ENCODE measurements around the gene ARAP2. TPM values are rescaled to one million over a fixed set of nuclear protein-coding genes. Genes with fewer than 3 reads are reported as not detected.

Gene ARAP2
- total and polyA plus RNA-seq, 2 of the 13 experiments (the other 11 are each of a cell fraction or from before 2014, with no cell fraction given): 0.37 to 1.4 TPM

GRCh38 chr4:36164900-36165630 lies 79.2 kb downstream of the ARAP2 start:
- no peak overlapping the region for H3K4me3 ChIP-seq (replicated peaks in 1 of 3; ENCODE audit: insufficient read depth in 1 of 3, low read depth in 2 of 3, low read length in 3 of 3)
- no peak overlapping the region for H3K27ac ChIP-seq (ENCODE audit: extremely low read length, insufficient read depth, low read length)
- FAIRE-seq (no peak), ATAC-seq (no peak), DNase-seq (ENCODE audit: low spot score) (no peak)
- no peaks in the 10 kb centered on the region for H4K20me1 ChIP-seq (ENCODE audit: insufficient read depth, low read length)
- H3K9me3 ChIP-seq (ENCODE audit: low read length): no peaks in the 10 kb centered on the region
- H3K36me3 ChIP-seq (replicated peaks in 1 of 2; ENCODE audit: control insufficient read depth in 1 of 2, insufficient read depth in 2 of 2, low read length in 2 of 2): no peaks in the 10 kb centered on the region
- H3K79me2 ChIP-seq (ENCODE audit: insufficient read depth, low read length): no peaks in the 10 kb centered on the region
- TF ChIP-seq ZNF235 (CRISPR knock-in tag; IDR thresholded peaks at IDR 0.05; ENCODE audit: borderline replicate concordance) (no peak), PPARG (CRISPR knock-in tag; conservative IDR thresholded peaks at IDR 0.05) (no peak)
- intact Hi-C loops (cut with micrococcal nuclease; ENCODE audit: unreplicated experiment): no loop called here
- no peak overlapping the region for H3K4me2 ChIP-seq (ENCODE audit: low read depth, low read length)
- H3K27me3 ChIP-seq (ENCODE audit: control insufficient read depth in 1 of 2, insufficient read depth in 2 of 2, low read length in 2 of 2): no peaks in the 10 kb centered on the region
- ChIA-PET POLR2A (no interaction called here), CTCF (ENCODE audit: low intra/inter-chr PET ratio, low total read pairs) (no interaction called here)
- WGBS (ENCODE audit: low lambda C conversion rate): 44% methylated on average over 4 of the region's 4 CpGs
- H3K9ac ChIP-seq (ENCODE audit: insufficient read depth, low read depth, low read length): no peak overlapping the region
- BruUV-seq (replicated peaks): no TSS peak
- in situ Hi-C loops (cut with HindIII; ENCODE audit: extremely low pct_ligation_motif_present, low pct_unique_long_range_greater_than_20kb): no loop called here
- H2AFZ ChIP-seq (ENCODE audit: low read length): no peak overlapping the region
- no peaks in the 10 kb centered on the region for H3K4me1 ChIP-seq (ENCODE audit: insufficient read depth, low read length)

GRCh38 chr4:36163198-36163597 lies 81.1 kb downstream of the ARAP2 start:
- ChIA-PET POLR2A (no interaction called here), CTCF (ENCODE audit: low intra/inter-chr PET ratio, low total read pairs) (no interaction called here)
- H3K79me2 ChIP-seq (ENCODE audit: insufficient read depth, low read length): no peaks in the 10 kb centered on the region
- no peak overlapping the region for H2AFZ ChIP-seq (ENCODE audit: low read length)
- H3K9ac ChIP-seq (ENCODE audit: insufficient read depth, low read depth, low read length): no peak overlapping the region
- no peaks in the 10 kb centered on the region for H4K20me1 ChIP-seq (ENCODE audit: insufficient read depth, low read length)
- in situ Hi-C loops (cut with HindIII; ENCODE audit: extremely low pct_ligation_motif_present, low pct_unique_long_range_greater_than_20kb) (no loop called here), intact Hi-C loops (cut with micrococcal nuclease; ENCODE audit: unreplicated experiment) (no loop called here)
- no peak overlapping the region for H3K4me2 ChIP-seq (ENCODE audit: low read depth, low read length)
- FAIRE-seq: no peak
- no peaks in the 10 kb centered on the region for H3K4me1 ChIP-seq (ENCODE audit: insufficient read depth, low read length)
- ATAC-seq: no peak
- no peaks in the 10 kb centered on the region for H3K27me3 ChIP-seq (ENCODE audit: control insufficient read depth in 1 of 2, insufficient read depth in 2 of 2, low read length in 2 of 2)
- no peak for DNase-seq (ENCODE audit: low spot score)
- TF ChIP-seq, protein P1, sequence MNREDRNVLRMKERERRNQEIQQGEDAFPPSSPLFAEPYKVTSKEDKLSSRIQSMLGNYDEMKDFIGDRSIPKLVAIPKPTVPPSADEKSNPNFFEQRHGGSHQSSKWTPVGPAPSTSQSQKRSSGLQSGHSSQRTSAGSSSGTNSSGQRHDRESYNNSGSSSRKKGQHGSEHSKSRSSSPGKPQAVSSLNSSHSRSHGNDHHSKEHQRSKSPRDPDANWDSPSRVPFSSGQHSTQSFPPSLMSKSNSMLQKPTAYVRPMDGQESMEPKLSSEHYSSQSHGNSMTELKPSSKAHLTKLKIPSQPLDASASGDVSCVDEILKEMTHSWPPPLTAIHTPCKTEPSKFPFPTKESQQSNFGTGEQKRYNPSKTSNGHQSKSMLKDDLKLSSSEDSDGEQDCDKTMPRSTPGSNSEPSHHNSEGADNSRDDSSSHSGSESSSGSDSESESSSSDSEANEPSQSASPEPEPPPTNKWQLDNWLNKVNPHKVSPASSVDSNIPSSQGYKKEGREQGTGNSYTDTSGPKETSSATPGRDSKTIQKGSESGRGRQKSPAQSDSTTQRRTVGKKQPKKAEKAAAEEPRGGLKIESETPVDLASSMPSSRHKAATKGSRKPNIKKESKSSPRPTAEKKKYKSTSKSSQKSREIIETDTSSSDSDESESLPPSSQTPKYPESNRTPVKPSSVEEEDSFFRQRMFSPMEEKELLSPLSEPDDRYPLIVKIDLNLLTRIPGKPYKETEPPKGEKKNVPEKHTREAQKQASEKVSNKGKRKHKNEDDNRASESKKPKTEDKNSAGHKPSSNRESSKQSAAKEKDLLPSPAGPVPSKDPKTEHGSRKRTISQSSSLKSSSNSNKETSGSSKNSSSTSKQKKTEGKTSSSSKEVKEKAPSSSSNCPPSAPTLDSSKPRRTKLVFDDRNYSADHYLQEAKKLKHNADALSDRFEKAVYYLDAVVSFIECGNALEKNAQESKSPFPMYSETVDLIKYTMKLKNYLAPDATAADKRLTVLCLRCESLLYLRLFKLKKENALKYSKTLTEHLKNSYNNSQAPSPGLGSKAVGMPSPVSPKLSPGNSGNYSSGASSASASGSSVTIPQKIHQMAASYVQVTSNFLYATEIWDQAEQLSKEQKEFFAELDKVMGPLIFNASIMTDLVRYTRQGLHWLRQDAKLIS (CRISPR knock-in tag; IDR thresholded peaks at IDR 0.05): no peak
- TF ChIP-seq ZBTB1 (CRISPR knock-in tag; IDR thresholded peaks at IDR 0.05; ENCODE audit: borderline replicate concordance): no peak
- TF ChIP-seq, protein P2, sequence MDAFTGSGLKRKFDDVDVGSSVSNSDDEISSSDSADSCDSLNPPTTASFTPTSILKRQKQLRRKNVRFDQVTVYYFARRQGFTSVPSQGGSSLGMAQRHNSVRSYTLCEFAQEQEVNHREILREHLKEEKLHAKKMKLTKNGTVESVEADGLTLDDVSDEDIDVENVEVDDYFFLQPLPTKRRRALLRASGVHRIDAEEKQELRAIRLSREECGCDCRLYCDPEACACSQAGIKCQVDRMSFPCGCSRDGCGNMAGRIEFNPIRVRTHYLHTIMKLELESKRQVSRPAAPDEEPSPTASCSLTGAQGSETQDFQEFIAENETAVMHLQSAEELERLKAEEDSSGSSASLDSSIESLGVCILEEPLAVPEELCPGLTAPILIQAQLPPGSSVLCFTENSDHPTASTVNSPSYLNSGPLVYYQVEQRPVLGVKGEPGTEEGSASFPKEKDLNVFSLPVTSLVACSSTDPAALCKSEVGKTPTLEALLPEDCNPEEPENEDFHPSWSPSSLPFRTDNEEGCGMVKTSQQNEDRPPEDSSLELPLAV (CRISPR knock-in tag; conservative IDR thresholded peaks at IDR 0.05; ENCODE audit: low read depth): no peak
- no peak for TF ChIP-seq RFXAP (CRISPR knock-in tag; IDR thresholded peaks at IDR 0.05; ENCODE audit: borderline replicate concordance)
- H3K36me3 ChIP-seq (replicated peaks in 1 of 2; ENCODE audit: control insufficient read depth in 1 of 2, insufficient read depth in 2 of 2, low read length in 2 of 2): no peaks in the 10 kb centered on the region
- no peaks in the 10 kb centered on the region for H3K9me3 ChIP-seq (ENCODE audit: low read length)
- H3K27ac ChIP-seq (ENCODE audit: extremely low read length, insufficient read depth, low read length): no peak overlapping the region
- WGBS (ENCODE audit: low lambda C conversion rate): 39% methylated on average over 3 of the region's 3 CpGs
- no TSS peak for BruUV-seq (replicated peaks)
- H3K4me3 ChIP-seq (replicated peaks in 1 of 3; ENCODE audit: insufficient read depth in 1 of 3, low read depth in 2 of 3, low read length in 3 of 3): no peak overlapping the region
